Choroid plexus epithelial cell (primary cell): Measurements from ENCODE around the gene HAUS3.

Source experiments
- DNase-seq: peaks from one replicate; pipeline ENCODE4 v3.0.0-alpha.2; 2010; ENCODE audit warnings: low read depth
- H3K4me3 ChIP-seq: 2 replicates; pipeline ENCODE4 v1.5.1; 2011; ENCODE audit warnings: low read depth, mild to moderate bottlenecking, control low read depth, low read length, moderate library complexity
- TF ChIP-seq, protein P1 (sequence below): conservative IDR thresholded peaks from 2 replicates; pipeline ENCODE4 v1.5.1; 2011; ENCODE audit warnings: low read depth, mild to moderate bottlenecking, control low read depth, inconsistent platforms, low read length, moderate library complexity

The HAUS3 gene

DNA sequence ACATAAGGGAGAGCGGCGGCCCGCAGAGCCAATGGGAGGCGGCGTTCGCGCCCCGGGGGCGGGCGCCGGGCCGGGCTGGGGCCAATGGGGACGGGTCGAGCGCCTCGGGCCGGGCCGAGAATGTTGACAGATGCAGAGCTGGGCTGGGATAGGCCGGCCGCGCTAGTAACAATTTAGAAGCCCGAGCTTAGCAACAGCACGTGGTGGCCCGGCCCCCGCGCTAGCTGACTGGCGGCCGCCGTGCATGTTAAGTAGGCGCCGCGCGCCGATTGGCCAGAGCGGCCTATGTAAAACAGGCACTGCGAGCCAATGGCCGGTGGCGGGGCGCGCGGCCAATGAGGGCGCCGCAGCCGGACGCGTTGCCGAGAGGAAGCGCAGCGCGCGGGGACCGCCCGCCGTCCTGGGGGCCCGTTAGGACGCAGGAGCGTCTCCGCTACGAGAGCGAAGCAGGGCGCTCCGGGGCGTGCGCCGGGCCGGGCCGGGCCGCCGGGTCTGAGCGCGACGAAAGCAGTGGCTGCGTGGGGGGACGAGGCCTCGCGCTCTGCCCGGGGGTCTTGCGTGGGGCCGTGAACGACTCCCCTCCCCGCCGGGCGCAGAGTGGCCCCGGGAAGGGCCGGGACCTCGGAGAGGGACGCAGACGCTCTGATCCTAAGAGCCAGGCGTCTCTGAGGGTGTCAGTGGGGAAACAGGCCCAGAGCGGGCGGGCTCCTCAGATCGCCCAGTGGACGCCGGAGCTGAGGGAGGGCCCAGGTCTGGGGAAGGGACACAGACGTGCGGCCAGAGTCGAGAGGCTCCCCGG is 20.4 kb upstream of the HAUS3 start:
- DNase-seq = peak; percentile 100
- TF ChIP-seq, protein P1, sequence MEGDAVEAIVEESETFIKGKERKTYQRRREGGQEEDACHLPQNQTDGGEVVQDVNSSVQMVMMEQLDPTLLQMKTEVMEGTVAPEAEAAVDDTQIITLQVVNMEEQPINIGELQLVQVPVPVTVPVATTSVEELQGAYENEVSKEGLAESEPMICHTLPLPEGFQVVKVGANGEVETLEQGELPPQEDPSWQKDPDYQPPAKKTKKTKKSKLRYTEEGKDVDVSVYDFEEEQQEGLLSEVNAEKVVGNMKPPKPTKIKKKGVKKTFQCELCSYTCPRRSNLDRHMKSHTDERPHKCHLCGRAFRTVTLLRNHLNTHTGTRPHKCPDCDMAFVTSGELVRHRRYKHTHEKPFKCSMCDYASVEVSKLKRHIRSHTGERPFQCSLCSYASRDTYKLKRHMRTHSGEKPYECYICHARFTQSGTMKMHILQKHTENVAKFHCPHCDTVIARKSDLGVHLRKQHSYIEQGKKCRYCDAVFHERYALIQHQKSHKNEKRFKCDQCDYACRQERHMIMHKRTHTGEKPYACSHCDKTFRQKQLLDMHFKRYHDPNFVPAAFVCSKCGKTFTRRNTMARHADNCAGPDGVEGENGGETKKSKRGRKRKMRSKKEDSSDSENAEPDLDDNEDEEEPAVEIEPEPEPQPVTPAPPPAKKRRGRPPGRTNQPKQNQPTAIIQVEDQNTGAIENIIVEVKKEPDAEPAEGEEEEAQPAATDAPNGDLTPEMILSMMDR = no peak
- peak overlapping the region; percentile 91 for H3K4me3 ChIP-seq

DNA sequence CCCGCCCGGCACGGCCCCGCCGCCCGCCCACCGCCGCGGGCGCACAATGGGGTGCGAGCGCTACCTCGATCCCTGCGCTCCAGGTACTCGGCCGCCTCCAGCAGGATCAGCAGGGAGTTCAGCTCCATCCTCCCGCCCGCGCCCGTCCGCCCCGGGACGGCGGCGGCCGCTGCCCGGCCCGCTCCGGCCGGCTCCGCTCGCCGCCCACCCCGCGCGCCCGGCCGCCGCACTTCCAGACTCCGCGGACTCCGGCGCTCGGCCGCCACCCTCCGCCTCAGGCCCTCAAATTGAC is 19.9 kb upstream of the HAUS3 start, which contains the start of gene MXD4:
Gene MXD4 (minus strand): TSS at position 257 of the 292 bp plus-strand sequence. CDS start 129 bp downstream, at position 128.
- TF ChIP-seq, protein P1 = no peak
- DNase-seq = no peak
- peak within 1 kb of the TSS; percentile 91 for H3K4me3 ChIP-seq

- TF ChIP-seq, protein P1 = no peak
- peak overlapping the region; percentile 91 for H3K4me3 ChIP-seq
- peak; percentile 56 for DNase-seq
These were observed 19.4 kb upstream of the HAUS3 start for GRCh38 chr4:2261110-2261852.

DNA sequence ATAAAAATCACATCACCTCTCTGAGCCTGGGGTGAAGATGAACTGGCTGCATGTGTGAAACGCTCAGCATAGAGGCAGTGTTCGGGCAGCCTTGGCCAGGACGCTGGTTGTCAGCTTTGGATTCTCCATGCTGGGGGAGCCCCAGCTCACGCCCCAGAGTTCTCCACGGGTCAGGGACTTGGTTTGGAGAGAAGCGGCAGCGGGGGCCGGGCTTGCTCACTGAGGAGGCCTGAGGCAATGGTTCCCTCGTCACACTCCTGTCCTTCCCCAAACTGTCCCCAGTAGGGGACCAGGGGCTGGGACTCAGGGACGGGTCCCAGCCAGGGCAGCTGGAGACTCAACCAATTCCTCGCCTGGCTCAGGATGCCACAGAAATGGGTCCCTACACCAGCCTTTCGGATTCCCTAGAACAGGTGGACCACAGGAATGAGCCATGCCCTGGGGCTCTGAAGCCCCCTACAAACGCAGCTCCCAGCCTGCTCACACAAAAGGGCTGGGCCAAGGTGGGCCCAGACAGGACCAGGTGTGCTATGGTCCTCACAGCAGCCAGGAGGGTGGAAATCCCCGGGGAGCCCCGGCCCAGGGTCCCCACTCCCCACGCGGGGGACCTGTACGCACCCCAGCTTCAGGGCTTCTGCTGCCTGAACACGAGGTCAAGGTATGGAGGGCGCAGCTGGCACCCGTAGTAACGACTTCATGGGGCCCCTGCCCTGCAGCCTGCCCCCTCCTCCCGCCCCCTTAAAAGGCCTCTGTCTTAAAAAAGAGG is 18.6 kb upstream of the HAUS3 start:
- TF ChIP-seq, protein P1 = no peak
- no peak for DNase-seq
- peak overlapping the region; percentile 91 for H3K4me3 ChIP-seq

- no peak for DNase-seq
- H3K4me3 ChIP-seq = peak overlapping the region; percentile 91
- TF ChIP-seq, protein P1 = no peak
These were observed 17.8 kb upstream of the HAUS3 start for GRCh38 chr4:2259541-2260343.

DNA sequence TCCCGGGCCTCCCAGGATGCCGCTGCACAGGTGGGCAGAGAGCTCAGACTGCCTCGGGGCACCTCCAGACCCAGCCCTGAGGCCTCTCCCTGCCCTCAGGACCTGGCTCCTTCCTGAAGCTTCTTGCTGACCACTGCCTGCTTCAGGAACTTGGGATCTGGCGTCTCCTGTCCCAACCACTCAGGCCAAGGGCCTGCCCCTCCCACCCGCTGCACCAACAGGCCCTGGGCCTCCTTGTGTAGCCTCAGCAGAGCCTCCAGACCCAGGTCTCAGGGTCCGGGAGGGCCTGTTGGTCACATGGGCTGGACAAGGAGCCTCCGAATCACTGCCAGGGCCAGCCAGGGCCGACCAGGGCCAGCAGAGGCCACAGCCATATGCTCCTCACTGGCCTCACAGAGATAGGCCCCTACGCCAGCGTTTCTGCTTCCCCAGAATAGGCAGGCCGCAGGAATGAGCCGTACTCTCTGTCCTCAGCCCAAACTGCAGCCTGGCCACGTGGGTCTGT is 17.2 kb upstream of the HAUS3 start:
- peak overlapping the region; percentile 24 for H3K4me3 ChIP-seq
- DNase-seq = no peak
- TF ChIP-seq, protein P1 = no peak
